Erythroblast (primary cell): ENCODE measurements around the gene RASSF7.

Experiments used
- GATA1 ChIP-seq: IDR thresholded peaks from 2 replicates; pipeline ENCODE4 v1.6.1; 2011; ENCODE audit warnings: low read depth, mild to moderate bottlenecking, control low read depth, low read length, moderate library complexity
- POLR2A ChIP-seq: IDR thresholded peaks from 2 replicates; pipeline ENCODE4 v1.6.1; 2011; ENCODE audit warnings: mild to moderate bottlenecking, low read length

DNA sequence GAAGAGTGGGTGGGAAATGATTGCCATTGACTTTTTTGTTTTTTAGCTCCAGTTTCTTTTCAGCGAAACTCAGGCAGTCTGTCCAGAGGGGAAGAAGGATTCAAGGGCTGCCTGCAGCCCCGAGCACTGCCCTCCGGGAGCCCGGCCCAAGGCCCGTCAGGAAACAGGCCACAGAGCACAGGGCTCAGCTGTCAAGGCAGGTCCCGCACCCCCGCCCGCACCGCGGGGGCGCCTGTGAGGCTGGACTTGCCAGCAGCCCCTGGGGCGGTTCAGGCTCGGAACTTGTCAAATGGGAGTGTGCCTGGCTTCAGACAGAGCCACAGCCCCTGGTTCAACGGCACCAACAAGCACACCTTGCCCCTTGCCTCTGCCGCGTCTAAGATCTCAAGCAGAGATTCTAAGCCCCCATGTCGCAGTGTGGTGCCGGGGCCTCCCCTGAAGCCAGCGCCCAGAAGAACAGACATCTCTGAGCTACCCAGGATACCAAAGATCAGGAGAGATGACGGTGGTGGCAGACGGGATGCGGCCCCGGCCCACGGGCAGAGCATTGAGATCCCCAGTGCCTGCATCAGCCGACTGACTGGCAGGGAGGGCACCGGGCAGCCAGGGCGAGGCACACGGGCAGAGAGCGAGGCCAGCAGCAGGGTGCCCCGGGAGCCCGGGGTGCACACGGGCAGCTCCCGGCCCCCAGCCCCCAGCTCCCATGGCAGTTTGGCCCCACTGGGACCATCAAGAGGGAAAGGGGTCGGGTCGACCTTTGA is 46.4 kb downstream of the RASSF7 start:
- TF ChIP-seq POLR2A (no peak), GATA1 (no peak)
